Kidney (tissue), 14 donors: Measurements from ENCODE around the gene DSTN. TPM values are rescaled to one million over a fixed set of nuclear protein-coding genes. Genes with fewer than 3 reads are reported as not detected.

Experiments used
- DNase-seq, 5 donors: peaks; one replicate each; pipeline ENCODE4 v3.0.0-alpha.2; 2013 to 2020
- FAIRE-seq: peaks from 2 replicates; lab custom pipeline; 2012; peaks lifted over from hg19 to GRCh38; lab: Jason Lieb, UNC
- H3K27ac ChIP-seq, 2 donors: one replicate each; pipeline ENCODE4 v1.7.0; 2013; ENCODE audit warnings: low read depth in 2 of 2, low read length in 2 of 2, inconsistent platforms in 1 of 2
- H3K27me3 ChIP-seq: one replicate; pipeline ENCODE4 v1.7.1; 2013; ENCODE audit warnings: low read length, inconsistent platforms; ENCODE audit not compliant: control insufficient read depth, insufficient read depth
- H3K36me3 ChIP-seq, 3 donors: one replicate each; pipeline versions ENCODE4 v1.7.0 to v1.7.1; 2013; ENCODE audit warnings: low read length in 3 of 3, control low read depth in 1 of 3, inconsistent platforms in 1 of 3; ENCODE audit not compliant: insufficient read depth in 3 of 3, control insufficient read depth in 2 of 3
- H3K4me1 ChIP-seq, 3 donors: one replicate each; pipeline versions ENCODE4 v1.7.0 to v1.7.1; 2013; ENCODE audit warnings: low read length in 3 of 3, inconsistent platforms in 1 of 3, low read depth in 1 of 3; ENCODE audit not compliant: control insufficient read depth in 2 of 3, insufficient read depth in 2 of 3
- H3K4me3 ChIP-seq, 3 donors: one replicate each; pipeline versions ENCODE4 v1.7.0 to v1.8.1; 2013; ENCODE audit warnings: low read length in 3 of 3, control low read depth in 1 of 3, inconsistent platforms in 1 of 3
- H3K9ac ChIP-seq, 3 donors: one replicate each; pipeline versions ENCODE4 v1.7.0 to v1.7.1; 2013; ENCODE audit warnings: low read length in 3 of 3, control low read depth in 1 of 3, inconsistent platforms in 1 of 3
- H3K9me3 ChIP-seq, 3 donors: one replicate each; pipeline versions ENCODE4 v1.7.0 to v1.7.1; 2013; ENCODE audit warnings: low read length in 3 of 3, control low read depth in 1 of 3, inconsistent platforms in 1 of 3; ENCODE audit not compliant: control insufficient read depth in 2 of 3, insufficient read depth in 1 of 3
- intact Hi-C: fragments of 100-400 bp; cut with DNase I; formaldehyde crosslinking; loops from one replicate; pipeline ENCODE4 v1.11.1; 2022
- polyA plus RNA-seq: library from polyadenylated mRNA; stranded (reverse); fragments of 350-450 nt; fragmentation: Illumina TruSeq; extraction: RNeasy Lipid Tissue Mini Kit (QIAGEN cat#74804); gene quantifications from one replicate; pipeline ENCODE4 v1.2.3, GENCODE V29; 2014; ENCODE audit warnings: low read depth, low replicate concordance; ENCODE audit not compliant: insufficient read depth
- total RNA-seq: library from RNA; stranded (reverse); fragmentation: NEBNext Ultra II Directional; extraction: Animal tissue kit (Norgen Biotek cat#: 25700); gene quantifications from one replicate; pipeline ENCODE4 v1.2.1, GENCODE V29; 2021
- TF ChIP-seq, protein P1 (sequence below): IDR thresholded peaks from 3 replicates; pipeline ENCODE4 v1.5.1; 2012; ENCODE audit warnings: mild to moderate bottlenecking, moderate library complexity, borderline replicate concordance; ENCODE audit not compliant: insufficient read depth; ENCODE audit errors: extremely low read depth
- donor health status: control.
- donor health status: control.
- donor health status: control.
- donor health status: control.
- donor health status: control.
- donor health status: DM: yes; HTN: yes; CAD: no.
- donor health status: Normal renal cell carcinoma (clear cell type).

The DSTN gene
- total and polyA plus RNA-seq, 2 donors from 2014 or later: 409 to 525 TPM

- DNase-seq (peak in 1 of 5 donors; percentile 51), FAIRE-seq (no peak)
- Histone ChIP-seq H3K4me3 (no peak overlapping the region), H3K4me1 (peaks cover 0 to 39% (median 33%) of the 10 kb centered on the region in 3 donors), H3K27me3 (no peaks in the 10 kb centered on the region), H3K9ac (no peak overlapping the region), H3K36me3 (peaks cover 2 to 38% (median 13%) of the 10 kb centered on the region in 3 donors), H3K9me3 (no peaks in the 10 kb centered on the region), H3K27ac (no peak overlapping the region)
- TF ChIP-seq, protein P1, sequence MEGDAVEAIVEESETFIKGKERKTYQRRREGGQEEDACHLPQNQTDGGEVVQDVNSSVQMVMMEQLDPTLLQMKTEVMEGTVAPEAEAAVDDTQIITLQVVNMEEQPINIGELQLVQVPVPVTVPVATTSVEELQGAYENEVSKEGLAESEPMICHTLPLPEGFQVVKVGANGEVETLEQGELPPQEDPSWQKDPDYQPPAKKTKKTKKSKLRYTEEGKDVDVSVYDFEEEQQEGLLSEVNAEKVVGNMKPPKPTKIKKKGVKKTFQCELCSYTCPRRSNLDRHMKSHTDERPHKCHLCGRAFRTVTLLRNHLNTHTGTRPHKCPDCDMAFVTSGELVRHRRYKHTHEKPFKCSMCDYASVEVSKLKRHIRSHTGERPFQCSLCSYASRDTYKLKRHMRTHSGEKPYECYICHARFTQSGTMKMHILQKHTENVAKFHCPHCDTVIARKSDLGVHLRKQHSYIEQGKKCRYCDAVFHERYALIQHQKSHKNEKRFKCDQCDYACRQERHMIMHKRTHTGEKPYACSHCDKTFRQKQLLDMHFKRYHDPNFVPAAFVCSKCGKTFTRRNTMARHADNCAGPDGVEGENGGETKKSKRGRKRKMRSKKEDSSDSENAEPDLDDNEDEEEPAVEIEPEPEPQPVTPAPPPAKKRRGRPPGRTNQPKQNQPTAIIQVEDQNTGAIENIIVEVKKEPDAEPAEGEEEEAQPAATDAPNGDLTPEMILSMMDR: no peak
- intact Hi-C loops: no loop called here
Measured at GRCh38 chr20:17640875-17641378, 71.1 kb downstream of the DSTN start.

DNA sequence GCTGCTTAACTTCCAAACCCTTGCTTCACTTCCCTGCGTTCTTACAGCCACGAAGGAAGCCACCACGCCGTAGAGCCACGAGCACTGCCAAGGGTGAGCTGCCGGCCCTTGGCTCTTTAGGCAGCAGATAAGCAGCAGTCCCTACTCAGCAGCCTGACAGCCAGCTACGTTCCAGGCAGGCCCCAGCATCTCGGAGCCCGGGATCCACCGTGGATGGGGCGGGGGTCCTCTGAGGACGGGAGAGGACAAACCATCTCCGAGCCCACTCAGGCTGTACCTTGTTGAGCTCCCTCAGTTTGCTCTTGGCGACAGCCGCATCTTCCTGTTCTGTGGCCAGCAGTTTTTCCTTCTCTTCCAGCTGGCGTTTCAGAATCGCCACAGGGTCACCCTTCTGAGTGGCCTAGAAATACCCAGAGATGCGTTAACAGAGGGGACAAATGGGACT is 71.7 kb downstream of the DSTN start:
- H3K27me3 ChIP-seq: no peaks in the 10 kb centered on the region
- TF ChIP-seq, protein P1: no peak
- DNase-seq (peak in 1 of 5 donors; percentile 80), FAIRE-seq (no peak)
- no peak overlapping the region for H3K27ac ChIP-seq
- peaks cover 2 to 38% (median 13%) of the 10 kb centered on the region in 3 donors for H3K36me3 ChIP-seq
- H3K4me1 ChIP-seq: peaks cover 0 to 40% (median 34%) of the 10 kb centered on the region in 3 donors
- H3K4me3 ChIP-seq: no peak overlapping the region
- intact Hi-C loops: no loop called here
- no peaks in the 10 kb centered on the region for H3K9me3 ChIP-seq
- no peak overlapping the region for H3K9ac ChIP-seq

DNA sequence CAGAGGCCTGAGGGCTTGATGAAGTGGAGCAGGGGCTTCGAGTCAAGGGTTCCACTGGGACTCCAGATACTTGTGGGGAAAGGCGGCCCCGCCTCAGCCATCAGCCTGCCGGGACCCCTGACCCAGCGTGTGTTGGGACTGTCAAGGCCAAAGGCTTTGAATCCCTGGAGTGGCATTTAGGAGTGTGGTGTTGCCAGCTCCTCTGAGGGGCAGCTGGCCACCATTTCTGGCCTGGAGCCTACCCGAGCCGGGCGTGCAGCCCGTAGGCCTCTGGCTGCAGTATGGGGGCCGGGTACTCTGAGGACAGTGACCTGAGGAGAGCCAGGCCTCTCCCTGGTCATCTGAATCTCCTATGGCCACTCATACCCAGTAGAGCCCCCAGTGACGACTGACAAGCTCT is 72.1 kb downstream of the DSTN start:
- Histone ChIP-seq H3K27me3 (no peaks in the 10 kb centered on the region), H3K9me3 (no peaks in the 10 kb centered on the region), H3K4me1 (peaks cover 0 to 42% (median 34%) of the 10 kb centered on the region in 3 donors), H3K9ac (no peak overlapping the region), H3K4me3 (no peak overlapping the region), H3K36me3 (peaks cover 2 to 38% (median 13%) of the 10 kb centered on the region in 3 donors), H3K27ac (peak overlapping the region in 1 of 2 donors; percentile 14)
- FAIRE-seq (no peak), DNase-seq (peak in 1 of 5 donors; percentile 82)
- TF ChIP-seq, protein P1: no peak
- intact Hi-C loops: no loop called here
